ENCODE measurements around the gene SLC4A5.
A peak's percentile ranks its signal among the peaks of the same experiment; 100 is the strongest.
"Not testable (repeated sequence)": the region's sequence is repeated elsewhere in the genome, so short reads cannot be mapped to it uniquely, and the experiment has no call there.

The SLC4A5 gene

GRCh38 chr2:74194799-74195198 lies 148.4 kb downstream of the SLC4A5 start:
- DNase-seq: no peak

GRCh38 chr2:74191596-74192380 lies 151.4 kb downstream of the SLC4A5 start:
- no peak for DNase-seq

GRCh38 chr2:74188696-74189095 lies 154.5 kb downstream of the SLC4A5 start:
- no peak for DNase-seq

- DNase-seq: no peak
Observed at GRCh38 chr2:74188018-74188601, 155.1 kb downstream of the SLC4A5 start.

GRCh38 chr2:74186706-74187105 lies 156.5 kb downstream of the SLC4A5 start:
- not testable (repeated sequence) for DNase-seq

GRCh38 chr2:74186038-74186437 lies 157.2 kb downstream of the SLC4A5 start:
- peak in 1 of 2 donors; percentile 14 for DNase-seq

GRCh38 chr2:74183878-74184277 lies 159.3 kb downstream of the SLC4A5 start:
- no peak for DNase-seq

GRCh38 chr2:74181739-74182138 lies 161.5 kb downstream of the SLC4A5 start:
- DNase-seq: peak; percentile 31 to 55

- no peak for DNase-seq
Observed at GRCh38 chr2:74179063-74179865, 164.0 kb downstream of the SLC4A5 start.

GRCh38 chr2:74178211-74179062 lies 164.8 kb downstream of the SLC4A5 start, which contains the start of gene MOB1A:
Gene MOB1A, minus strand, starts transcription at chr2:74178879. Its CDS starts 205 bp downstream, at chr2:74178674.
- DNase-seq: peak; percentile 98

GRCh38 chr2:74177696-74178095 lies 165.5 kb downstream of the SLC4A5 start:
- DNase-seq: no peak

- DNase-seq: no peak
Observed at GRCh38 chr2:74174909-74175308, 168.3 kb downstream of the SLC4A5 start.

- no peak for DNase-seq
Observed at GRCh38 chr2:74168739-74169138, 174.5 kb downstream of the SLC4A5 start.
